Panc1 (cell line): ENCODE data around the gene PRKD2.

Experiments used
- CTCF ChIP-seq: fragments of 450-650 bp; IDR thresholded peaks from 2 replicates; pipeline ENCODE4 v1.5.1; 2017; ENCODE audit warnings: mild to moderate bottlenecking
- POLR2AphosphoS5 ChIP-seq: IDR thresholded peaks from 2 replicates; pipeline ENCODE4 v1.6.1; 2012; ENCODE audit warnings: mild to moderate bottlenecking, low read depth, low read length, moderate library complexity
- REST ChIP-seq, 2 experiments: IDR thresholded peaks; 2 replicates each; pipeline ENCODE4 v1.6.1; 2011 to 2012; ENCODE audit warnings: low read depth in 2 of 2, control low read depth in 1 of 2, low read length in 1 of 2, mild to moderate bottlenecking in 1 of 2, moderate library complexity in 1 of 2; ENCODE audit not compliant: insufficient read depth in 1 of 2
- SIN3A ChIP-seq: IDR thresholded peaks from 2 replicates; pipeline ENCODE4 v1.6.1; 2012; ENCODE audit warnings: low read depth, mild to moderate bottlenecking, low read length, moderate library complexity, borderline replicate concordance; ENCODE audit not compliant: insufficient read depth
- TCF7L2 ChIP-seq: IDR thresholded peaks from 2 replicates; pipeline ENCODE4 v1.6.1; 2011; ENCODE audit warnings: mild to moderate bottlenecking, low read depth, low read length, inconsistent platforms

- TF ChIP-seq CTCF (no peak), POLR2AphosphoS5 (no peak), TCF7L2 (no peak), REST (IDR thresholded peaks at IDR 0.05; ENCODE audit: insufficient read depth in 1 of 2, low read depth in 2 of 2, low read length in 1 of 2) (no peak), SIN3A (no peak)
Observed at GRCh38 chr19:46718157-46718933, 1.4 kb upstream of the PRKD2 start.
